GM23338 (cell line): Measurements from ENCODE around the gene TBATA. TPM values are rescaled to one million over a fixed set of nuclear protein-coding genes. Genes with fewer than 3 reads are reported as not detected.

Source experiments
- ATAC-seq: fragments of 200-7000 bp; cut with Tn5 transposase; 3 replicates; pipeline ENCODE4 v1.9.1; 2020
- DNase-seq: peaks from one replicate; pipeline ENCODE4 v3.0.0-alpha.2; 2015; ENCODE audit warnings: low spot score
- H2AFZ ChIP-seq: fragments of 200-600 bp; sonication (generic); 2 replicates; pipeline ENCODE4 v1.8.0; 2016; ENCODE audit warnings: antibody characterized with exemption, mild to moderate bottlenecking, moderate library complexity
- H3F3A ChIP-seq: fragments of 200-600 bp; sonication (generic); replicated peaks from 2 replicates; pipeline ENCODE4 v1.8.0; 2017; ENCODE audit warnings: antibody characterized with exemption, mixed run types, low read depth
- H3K27ac ChIP-seq: fragments of 200-600 bp; sonication (generic); 2 replicates; pipeline ENCODE4 v1.6.1; 2016; ENCODE audit warnings: low read depth
- H3K27me3 ChIP-seq: fragments of 200-600 bp; sonication (generic); 2 replicates; pipeline ENCODE4 v1.8.0; 2016; ENCODE audit warnings: mild to moderate bottlenecking, mixed run types, moderate library complexity; ENCODE audit not compliant: insufficient read depth
- H3K36me3 ChIP-seq: fragments of 200-600 bp; sonication (generic); 2 replicates; pipeline ENCODE4 v1.8.0; 2016; ENCODE audit warnings: mild to moderate bottlenecking; ENCODE audit not compliant: insufficient read depth
- H3K4me1 ChIP-seq: fragments of 200-600 bp; sonication (generic); 2 replicates; pipeline ENCODE4 v1.8.0; 2016; ENCODE audit warnings: mild to moderate bottlenecking, moderate library complexity; ENCODE audit not compliant: insufficient read depth
- H3K4me2 ChIP-seq: fragments of 200-600 bp; sonication (generic); 2 replicates; pipeline ENCODE4 v1.7.1; 2017; ENCODE audit warnings: mixed run types
- H3K4me3 ChIP-seq: fragments of 200-600 bp; sonication (generic); 2 replicates; pipeline ENCODE4 v1.6.1; 2016; ENCODE audit warnings: mixed run types
- H3K79me2 ChIP-seq: fragments of 200-600 bp; sonication (generic); replicated peaks from 2 replicates; pipeline ENCODE4 v1.8.0; 2017; ENCODE audit warnings: mild to moderate bottlenecking; ENCODE audit not compliant: insufficient read depth
- H3K9me2 ChIP-seq: fragments of 200-600 bp; sonication (generic); 2 replicates; pipeline ENCODE4 v1.8.0; 2017; ENCODE audit not compliant: insufficient read depth
- H4K20me1 ChIP-seq: fragments of 200-600 bp; sonication (generic); replicated peaks from 2 replicates; pipeline ENCODE4 v1.8.0; 2017; ENCODE audit warnings: mild to moderate bottlenecking; ENCODE audit not compliant: insufficient read depth
- H3K27ac Mint-ChIP-seq: 2 replicates; pipeline ENCODE4 v1.8.0; 2020; ENCODE audit warnings: inconsistent platforms, mild to moderate bottlenecking, moderate library complexity, mixed read lengths
- H3K27me3 Mint-ChIP-seq: 3 replicates; pipeline ENCODE4 v1.8.0; 2022; ENCODE audit warnings: low read depth, mild to moderate bottlenecking, moderate library complexity, mixed read lengths, inconsistent platforms; ENCODE audit not compliant: insufficient read depth, poor library complexity
- H3K36me3 Mint-ChIP-seq: 3 replicates; pipeline ENCODE4 v1.8.0; 2021; ENCODE audit warnings: low read depth, mild to moderate bottlenecking, inconsistent platforms, moderate library complexity, mixed read lengths
- H3K4me1 Mint-ChIP-seq: 3 replicates; pipeline ENCODE4 v1.8.0; 2020; ENCODE audit warnings: mild to moderate bottlenecking, inconsistent platforms, mixed read lengths
- H3K4me3 Mint-ChIP-seq: 3 replicates; pipeline ENCODE4 v1.8.0; 2021; ENCODE audit warnings: moderate library complexity, mild to moderate bottlenecking, inconsistent platforms, mixed read lengths
- H3K9me3 Mint-ChIP-seq: 3 replicates; pipeline ENCODE4 v1.8.0; 2020; ENCODE audit warnings: moderate library complexity, mild to moderate bottlenecking, inconsistent platforms, mixed read lengths
- CREB1 ChIP-seq: fragments of 250-450 bp; sonication (Bioruptor Pico); IDR thresholded peaks from 2 replicates; pipeline ENCODE4 v1.5.0; 2020; ENCODE audit warnings: low read depth, mild to moderate bottlenecking, moderate library complexity
- CTCF ChIP-seq, 2 experiments: fragments of 200-600 bp in 1 of 2; sonication (generic) in 1 of 2; conservative IDR thresholded peaks; 2 replicates each; pipeline versions ENCODE4 v1.5.1 to v1.6.1; 2016 to 2017; ENCODE audit warnings: antibody characterized with exemption in 2 of 2, low read depth in 2 of 2, mild to moderate bottlenecking in 2 of 2, moderate library complexity in 1 of 2
- ETS1 ChIP-seq: IDR thresholded peaks from 2 replicates; pipeline ENCODE4 v1.6.1; 2016; ENCODE audit warnings: antibody characterized with exemption
- EZH2 ChIP-seq: fragments of 200-600 bp; sonication (generic); IDR thresholded peaks from one replicate; pipeline ENCODE4 v1.8.0; 2017; ENCODE audit warnings: antibody characterized with exemption, mild to moderate bottlenecking, low read depth; ENCODE audit not compliant: unreplicated experiment
- EZH2phosphoT487 ChIP-seq: fragments of 200-600 bp; sonication (generic); IDR thresholded peaks from one replicate; pipeline ENCODE4 v1.8.1; 2018; ENCODE audit warnings: antibody characterized with exemption; ENCODE audit not compliant: unreplicated experiment
- JUNB ChIP-seq: IDR thresholded peaks from one replicate; pipeline ENCODE4 v1.6.1; 2016; ENCODE audit warnings: antibody characterized with exemption; ENCODE audit not compliant: unreplicated experiment
- NANOG ChIP-seq: IDR thresholded peaks from 2 replicates; pipeline ENCODE4 v1.6.1; 2016; ENCODE audit warnings: antibody characterized with exemption, borderline replicate concordance
- POLR2AphosphoS5 ChIP-seq: IDR thresholded peaks from 2 replicates; pipeline ENCODE4 v1.6.1; 2016; ENCODE audit warnings: antibody characterized with exemption, low read depth
- REST ChIP-seq: IDR thresholded peaks from one replicate; pipeline ENCODE4 v1.6.1; 2018; ENCODE audit warnings: antibody characterized with exemption; ENCODE audit not compliant: unreplicated experiment
- STAT1 ChIP-seq: IDR thresholded peaks from one replicate; pipeline ENCODE4 v1.6.1; 2016; ENCODE audit warnings: antibody characterized with exemption; ENCODE audit not compliant: unreplicated experiment
- ZNF114 ChIP-seq: fragments of 250-450 bp; sonication (Bioruptor Pico); IDR thresholded peaks from 2 replicates; pipeline ENCODE4 v1.5.0; 2020; ENCODE audit warnings: mild to moderate bottlenecking, moderate library complexity
- ZNF331 ChIP-seq: fragments of 250-450 bp; sonication (Bioruptor Pico); IDR thresholded peaks from 2 replicates; pipeline ENCODE4 v1.5.0; 2020; ENCODE audit warnings: low read depth, mild to moderate bottlenecking, moderate library complexity
- ZNF462 ChIP-seq: fragments of 250-450 bp; sonication (Bioruptor Pico); IDR thresholded peaks from 2 replicates; pipeline ENCODE4 v1.5.0; 2020; ENCODE audit warnings: mild to moderate bottlenecking, moderate library complexity
- polyA plus RNA-seq: library from polyadenylated mRNA; unstranded; fragments of >200 nt; fragmentation: Nextera tagmentation; extraction: Ambion mirVana; gene quantifications from 2 replicates; pipeline ENCODE4 v1.2.1, GENCODE V29; 2016
- total RNA-seq: library from RNA; depleted of rRNA; stranded (reverse); fragments of >200 nt; shearing (Covaris generic); gene quantifications from 2 replicates; pipeline ENCODE4 v1.2.3, GENCODE V29; 2014

Gene TBATA
- total and polyA plus RNA-seq, 2 experiments from 2014 or later: not detected

GRCh38 chr10:70723771-70724170, 61.4 kb downstream of the TBATA start:
- Mint-ChIP-seq H3K4me1 (peaks cover 3% of the 10 kb centered on the region; the same call in 2 of the 3 replicates), H3K4me3 (no peak overlapping the region), H3K9me3 (peaks cover 2% of the 10 kb centered on the region; the same call in 1 of the 3 replicates), H3K27me3 (no peaks in the 10 kb centered on the region), H3K27ac (no peak overlapping the region), H3K36me3 (peaks cover 3% of the 10 kb centered on the region; the same call in 1 of the 3 replicates)
- Histone ChIP-seq H3F3A (no peaks in the 10 kb centered on the region), H3K4me1 (no peaks in the 10 kb centered on the region), H3K9me2 (no peaks in the 10 kb centered on the region), H3K27ac (no peak overlapping the region), H3K4me3 (no peak overlapping the region), H4K20me1 (no peaks in the 10 kb centered on the region), H3K27me3 (no peaks in the 10 kb centered on the region), H3K4me2 (no peak overlapping the region), H2AFZ (no peak overlapping the region), H3K79me2 (no peaks in the 10 kb centered on the region), H3K36me3 (no peaks in the 10 kb centered on the region)
- no peak for DNase-seq
- TF ChIP-seq ZNF462 (CRISPR knock-in tag): no peak
- no peak for TF ChIP-seq CREB1 (CRISPR knock-in tag)
- no peak for TF ChIP-seq CTCF (conservative IDR thresholded peaks at IDR 0.05; ENCODE audit: low read depth in 2 of 2)
- TF ChIP-seq EZH2: no peak
- TF ChIP-seq ETS1: no peak
- no peak for TF ChIP-seq POLR2AphosphoS5
- TF ChIP-seq NANOG: no peak
- no peak for TF ChIP-seq EZH2phosphoT487
- TF ChIP-seq ZNF114 (CRISPR knock-in tag): no peak
- no peak for TF ChIP-seq STAT1
- TF ChIP-seq ZNF331: no peak
- TF ChIP-seq JUNB: no peak
- no peak for TF ChIP-seq REST
- no peak for ATAC-seq
